ENCODE measurements around the gene IGSF21. TPM values are rescaled to one million over a fixed set of nuclear protein-coding genes. Genes with fewer than 3 reads are reported as not detected.

Gene IGSF21
- total RNA-seq, 1 donor from 2014 or later: not detected

DNA sequence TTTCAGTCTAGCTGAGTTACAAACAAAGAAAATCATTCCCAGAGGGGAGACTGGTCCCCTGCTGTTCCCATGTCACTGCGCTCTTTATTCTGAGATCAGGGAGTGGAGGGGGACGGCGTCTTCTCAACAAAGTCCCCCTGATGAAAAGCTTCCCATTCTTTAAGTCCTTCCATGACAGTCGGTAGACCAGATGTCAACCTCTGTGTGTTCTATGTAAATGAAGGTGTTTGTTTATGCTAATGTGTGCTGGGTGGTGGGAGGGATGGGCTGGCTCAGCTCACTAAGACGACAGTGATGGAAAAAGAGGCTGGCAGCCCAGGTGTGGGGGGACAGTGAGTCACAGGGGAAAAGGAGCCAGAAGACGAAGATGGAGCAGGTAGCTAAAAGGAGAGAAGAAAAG is 225.0 kb downstream of the IGSF21 start:
- Mint-ChIP-seq H3K27ac (no peak overlapping the region), H3K9me3 (ENCODE audit: low read depth) (no peaks in the 10 kb centered on the region), H3K4me1 (ENCODE audit: low read depth) (peaks cover 1% of the 10 kb centered on the region), H3K36me3 (ENCODE audit: insufficient read depth) (no peaks in the 10 kb centered on the region), H3K4me3 (ENCODE audit: low read depth) (no peak overlapping the region), H3K27me3 (peaks cover 25% of the 10 kb centered on the region)
- DNase-seq (ENCODE audit: low spot score, unreplicated experiment): no peak
- TF ChIP-seq, protein P1, sequence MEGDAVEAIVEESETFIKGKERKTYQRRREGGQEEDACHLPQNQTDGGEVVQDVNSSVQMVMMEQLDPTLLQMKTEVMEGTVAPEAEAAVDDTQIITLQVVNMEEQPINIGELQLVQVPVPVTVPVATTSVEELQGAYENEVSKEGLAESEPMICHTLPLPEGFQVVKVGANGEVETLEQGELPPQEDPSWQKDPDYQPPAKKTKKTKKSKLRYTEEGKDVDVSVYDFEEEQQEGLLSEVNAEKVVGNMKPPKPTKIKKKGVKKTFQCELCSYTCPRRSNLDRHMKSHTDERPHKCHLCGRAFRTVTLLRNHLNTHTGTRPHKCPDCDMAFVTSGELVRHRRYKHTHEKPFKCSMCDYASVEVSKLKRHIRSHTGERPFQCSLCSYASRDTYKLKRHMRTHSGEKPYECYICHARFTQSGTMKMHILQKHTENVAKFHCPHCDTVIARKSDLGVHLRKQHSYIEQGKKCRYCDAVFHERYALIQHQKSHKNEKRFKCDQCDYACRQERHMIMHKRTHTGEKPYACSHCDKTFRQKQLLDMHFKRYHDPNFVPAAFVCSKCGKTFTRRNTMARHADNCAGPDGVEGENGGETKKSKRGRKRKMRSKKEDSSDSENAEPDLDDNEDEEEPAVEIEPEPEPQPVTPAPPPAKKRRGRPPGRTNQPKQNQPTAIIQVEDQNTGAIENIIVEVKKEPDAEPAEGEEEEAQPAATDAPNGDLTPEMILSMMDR (IDR thresholded peaks at IDR 0.05; ENCODE audit: unreplicated experiment): no peak

DNA sequence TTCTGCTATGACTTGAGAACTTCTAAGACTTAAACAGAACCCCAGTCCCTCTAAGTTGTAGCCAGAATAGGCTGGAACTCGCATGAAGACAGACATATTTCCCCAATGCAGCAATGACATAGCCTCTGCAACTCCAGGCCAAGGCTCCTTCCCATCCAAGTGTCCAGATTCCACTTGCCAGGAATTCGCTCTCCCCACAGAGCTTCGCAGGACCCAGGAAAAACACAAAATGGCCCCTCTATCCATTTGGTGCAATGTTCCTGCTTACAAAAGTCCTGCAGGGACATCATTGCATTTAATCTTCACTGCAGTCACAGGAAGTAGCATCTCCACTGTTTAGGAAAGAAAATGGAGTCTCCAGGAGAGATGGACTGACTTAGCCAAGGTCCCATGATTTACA is 225.6 kb downstream of the IGSF21 start:
- no peak overlapping the region for H3K4me3 Mint-ChIP-seq (ENCODE audit: low read depth)
- H3K27ac Mint-ChIP-seq: no peak overlapping the region
- no peak for DNase-seq (ENCODE audit: low spot score, unreplicated experiment)
- no peaks in the 10 kb centered on the region for H3K9me3 Mint-ChIP-seq (ENCODE audit: low read depth)
- H3K27me3 Mint-ChIP-seq: peaks cover 29% of the 10 kb centered on the region
- H3K36me3 Mint-ChIP-seq (ENCODE audit: insufficient read depth): no peaks in the 10 kb centered on the region
- peaks cover 1% of the 10 kb centered on the region for H3K4me1 Mint-ChIP-seq (ENCODE audit: low read depth)
- TF ChIP-seq, protein P1 (IDR thresholded peaks at IDR 0.05; ENCODE audit: unreplicated experiment): no peak

DNA sequence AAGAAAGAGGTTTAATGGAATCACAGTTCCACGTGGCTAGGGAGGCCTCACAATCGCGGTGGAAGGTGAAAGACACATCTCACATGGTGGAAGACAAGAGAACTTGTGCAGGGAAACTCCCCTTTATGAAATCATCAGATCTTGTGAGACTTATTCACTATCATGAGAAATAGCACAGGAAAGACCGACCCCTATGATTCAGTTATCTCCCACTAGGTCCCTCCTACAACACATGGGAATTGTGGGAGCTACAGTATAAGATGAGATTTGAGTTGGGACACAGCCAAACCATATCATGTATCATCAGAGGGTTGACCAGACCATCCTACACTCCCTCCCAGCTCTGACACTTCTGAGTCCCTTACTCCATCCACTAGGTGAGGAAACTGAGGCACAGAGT is 229.2 kb downstream of the IGSF21 start:
- TF ChIP-seq, protein P1 (IDR thresholded peaks at IDR 0.05; ENCODE audit: unreplicated experiment): no peak
- H3K4me3 Mint-ChIP-seq (ENCODE audit: low read depth): no peak overlapping the region
- H3K9me3 Mint-ChIP-seq (ENCODE audit: low read depth): no peaks in the 10 kb centered on the region
- no peak for DNase-seq (ENCODE audit: low spot score, unreplicated experiment)
- no peak overlapping the region for H3K27ac Mint-ChIP-seq
- peaks cover 1% of the 10 kb centered on the region for H3K4me1 Mint-ChIP-seq (ENCODE audit: low read depth)
- no peaks in the 10 kb centered on the region for H3K36me3 Mint-ChIP-seq (ENCODE audit: insufficient read depth)
- H3K27me3 Mint-ChIP-seq: peaks cover 28% of the 10 kb centered on the region

DNA sequence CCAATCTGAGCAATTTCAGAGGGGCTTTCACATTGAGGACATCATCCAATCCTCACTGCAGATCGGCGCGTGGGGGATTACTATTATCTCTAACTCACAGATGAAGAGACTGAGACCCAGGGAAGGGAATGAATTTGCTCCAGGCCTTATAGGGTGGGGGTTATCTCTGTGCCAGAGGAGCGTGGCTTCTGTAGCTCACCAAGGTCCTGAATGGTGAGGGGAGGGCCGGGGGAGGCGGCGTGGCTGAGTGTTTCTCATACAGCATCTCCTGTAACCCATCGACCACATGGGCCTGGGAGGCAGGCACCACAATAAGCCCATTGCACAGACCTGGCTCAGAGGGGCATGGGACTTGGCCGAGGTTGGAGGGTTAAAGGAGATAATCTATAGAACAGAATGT is 230.2 kb downstream of the IGSF21 start:
- TF ChIP-seq, protein P1 (IDR thresholded peaks at IDR 0.05; ENCODE audit: unreplicated experiment): no peak
- no peak overlapping the region for H3K4me3 Mint-ChIP-seq (ENCODE audit: low read depth)

DNA sequence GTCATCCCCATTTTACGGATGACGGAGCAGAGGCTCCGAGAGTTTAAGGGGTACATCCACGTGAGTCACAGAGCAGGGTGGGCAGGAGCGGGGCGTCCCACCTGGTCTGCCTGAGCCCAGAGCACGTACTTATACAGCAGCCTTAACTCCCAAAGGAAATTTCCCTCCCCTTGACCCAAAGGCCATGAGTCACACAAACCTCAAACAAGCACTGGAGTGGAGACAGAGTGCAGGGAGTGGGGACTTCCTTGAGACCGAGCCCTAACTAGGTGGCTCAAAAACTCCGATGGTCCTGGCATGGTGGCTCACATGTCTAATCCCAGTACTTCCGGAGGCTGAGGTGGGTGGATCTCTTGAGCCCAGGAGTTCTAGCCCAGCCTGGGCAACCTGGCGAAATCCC is 231.6 kb downstream of the IGSF21 start:
- Mint-ChIP-seq H3K9me3 (ENCODE audit: low read depth) (no peaks in the 10 kb centered on the region), H3K36me3 (ENCODE audit: insufficient read depth) (no peaks in the 10 kb centered on the region), H3K4me3 (ENCODE audit: low read depth) (no peak overlapping the region), H3K27me3 (peaks cover 15% of the 10 kb centered on the region), H3K27ac (no peak overlapping the region), H3K4me1 (ENCODE audit: low read depth) (no peaks in the 10 kb centered on the region)
- TF ChIP-seq, protein P1 (IDR thresholded peaks at IDR 0.05; ENCODE audit: unreplicated experiment): no peak
- no peak for DNase-seq (ENCODE audit: low spot score, unreplicated experiment)

More for the DNA sequence above, 230.2 kb downstream of the IGSF21 start:
- Mint-ChIP-seq H3K27me3 (peaks cover 25% of the 10 kb centered on the region), H3K4me1 (ENCODE audit: low read depth) (peaks cover under 1% of the 10 kb centered on the region), H3K9me3 (ENCODE audit: low read depth) (no peaks in the 10 kb centered on the region), H3K36me3 (ENCODE audit: insufficient read depth) (no peaks in the 10 kb centered on the region), H3K27ac (no peak overlapping the region)
- no peak for DNase-seq (ENCODE audit: low spot score, unreplicated experiment)
